ENCODE data around the gene TWF2.
"Not testable (repeated sequence)": the region's sequence is repeated elsewhere in the genome, so short reads cannot be mapped to it uniquely, and the experiment has no call there.

Gene TWF2

GRCh38 chr3:52238761-52239701 is at the start of gene TWF2:
Gene TWF2 (minus strand): TSS chr3:52239158. CDS start chr3:52239016, 142 bp downstream.
- Mint-ChIP-seq H3K27ac (peak within 1 kb of the TSS; percentile 95), H3K36me3 (ENCODE audit: low read depth) (peaks cover 47% of the 10 kb centered on the region), H3K4me1 (ENCODE audit: low read depth) (peaks cover 81% of the 10 kb centered on the region), H3K9me3 (no peaks in the 10 kb centered on the region), H3K4me3 (peak within 1 kb of the TSS; percentile 98), H3K27me3 (no peaks in the 10 kb centered on the region)
- peak; percentile 93 for DNase-seq

- H3K4me3 Mint-ChIP-seq = peak overlapping the region; percentile 99
- H3K4me1 Mint-ChIP-seq (ENCODE audit: low read depth) = peaks cover 36% of the 10 kb centered on the region
- no peak for DNase-seq
- peaks cover 55% of the 10 kb centered on the region for H3K36me3 Mint-ChIP-seq (ENCODE audit: low read depth)
- H3K27ac Mint-ChIP-seq = peak overlapping the region; percentile 100
- no peaks in the 10 kb centered on the region for H3K27me3 Mint-ChIP-seq
- H3K9me3 Mint-ChIP-seq = no peaks in the 10 kb centered on the region
Measured at GRCh38 chr3:52288674-52289073, 49.7 kb upstream of the TWF2 start.

DNA sequence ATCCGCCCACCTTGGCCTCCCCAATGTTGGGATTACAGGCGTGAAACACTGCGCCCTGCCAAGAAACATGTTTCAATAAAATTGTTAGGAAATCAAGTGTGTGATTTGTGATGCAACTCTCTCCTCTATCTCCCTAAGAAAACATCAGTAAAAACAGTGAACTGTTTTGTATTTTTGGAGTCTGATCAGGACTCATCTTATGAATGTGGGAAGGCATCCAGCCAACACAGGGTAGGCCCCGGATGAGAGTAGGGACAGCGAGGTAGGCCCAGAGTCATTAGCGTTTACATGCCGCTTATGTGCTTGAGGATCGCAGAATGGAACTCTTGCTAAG is 47.8 kb upstream of the TWF2 start:
- peaks cover 53% of the 10 kb centered on the region for H3K4me1 Mint-ChIP-seq (ENCODE audit: low read depth)
- H3K36me3 Mint-ChIP-seq (ENCODE audit: low read depth) = peaks cover 49% of the 10 kb centered on the region
- H3K9me3 Mint-ChIP-seq = no peaks in the 10 kb centered on the region
- no peaks in the 10 kb centered on the region for H3K27me3 Mint-ChIP-seq
- peak overlapping the region; percentile 99 for H3K4me3 Mint-ChIP-seq
- DNase-seq = no peak
- peak overlapping the region; percentile 100 for H3K27ac Mint-ChIP-seq

- not testable (repeated sequence) for H3K9me3 Mint-ChIP-seq, H3K4me3 Mint-ChIP-seq, H3K27me3 Mint-ChIP-seq
- peaks cover 59% of the 10 kb centered on the region for H3K36me3 Mint-ChIP-seq (ENCODE audit: low read depth)
- peaks cover 66% of the 10 kb centered on the region for H3K4me1 Mint-ChIP-seq (ENCODE audit: low read depth)
- H3K27ac Mint-ChIP-seq = peak overlapping the region; percentile 55
- peak; percentile 27 for DNase-seq
Measured at GRCh38 chr3:52284051-52284450, 45.1 kb upstream of the TWF2 start.

DNA sequence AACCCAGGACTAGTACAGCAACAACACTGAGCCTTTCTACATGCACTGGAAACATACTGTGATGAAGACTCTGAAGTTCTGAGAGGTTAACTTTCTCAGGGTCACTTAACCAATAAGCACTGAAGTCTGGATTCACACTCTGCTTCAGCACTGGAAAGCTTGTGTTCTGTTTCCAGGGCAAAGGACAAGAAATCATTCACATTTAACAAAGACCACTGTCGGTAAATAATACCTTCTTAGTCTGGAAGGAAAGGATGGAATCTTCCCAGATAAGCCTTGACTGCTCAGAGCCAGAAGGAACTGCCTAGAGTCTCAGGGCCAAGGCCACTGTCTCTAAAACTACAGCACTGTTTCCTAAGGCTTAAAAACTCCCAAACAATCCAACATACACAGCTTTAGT is 44.3 kb upstream of the TWF2 start:
- peaks cover 64% of the 10 kb centered on the region for H3K4me1 Mint-ChIP-seq (ENCODE audit: low read depth)
- peak overlapping the region; percentile 83 for H3K27ac Mint-ChIP-seq
- no peaks in the 10 kb centered on the region for H3K9me3 Mint-ChIP-seq
- H3K36me3 Mint-ChIP-seq (ENCODE audit: low read depth) = peaks cover 66% of the 10 kb centered on the region
- no peak for DNase-seq
- H3K27me3 Mint-ChIP-seq = no peaks in the 10 kb centered on the region
- peak overlapping the region; percentile 15 for H3K4me3 Mint-ChIP-seq

DNA sequence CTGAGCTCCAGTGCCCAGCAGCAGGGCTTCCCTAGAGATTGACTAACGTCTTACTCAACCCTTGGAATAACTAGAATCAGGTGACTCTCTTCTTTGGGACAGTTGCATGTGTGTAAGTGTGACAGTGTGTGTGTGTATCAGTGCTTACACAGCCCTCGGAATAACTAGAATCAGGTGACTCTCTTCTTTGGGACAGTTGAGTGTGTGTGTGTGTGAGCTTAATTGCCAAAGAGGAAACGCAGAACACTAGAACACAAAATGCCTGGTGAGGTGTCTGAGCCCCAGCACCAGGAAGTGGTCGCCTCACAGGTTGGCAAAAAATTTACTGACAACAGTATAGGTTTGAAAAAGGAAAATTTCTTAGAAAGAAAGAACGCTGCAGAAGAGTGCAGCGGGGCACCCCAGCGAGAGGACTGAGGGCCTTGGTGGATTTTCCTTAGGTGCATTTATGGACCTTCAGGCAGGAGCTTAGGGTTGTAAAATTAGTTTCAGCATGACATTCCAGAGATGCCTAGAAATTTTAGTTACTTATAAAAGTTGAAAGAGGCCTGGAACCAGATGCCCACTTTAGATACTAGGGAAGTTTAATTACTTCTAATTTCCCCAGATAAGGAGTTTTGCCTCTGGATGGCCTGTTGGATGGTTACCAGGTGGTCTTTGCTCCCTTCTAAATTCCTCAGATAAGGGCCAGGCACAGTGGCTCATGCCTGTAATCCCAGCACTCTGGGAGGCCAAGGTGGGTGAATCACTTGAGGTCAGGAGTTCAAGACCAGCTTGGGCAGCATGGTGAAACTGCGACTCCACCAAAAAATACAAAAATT is 43.2 kb upstream of the TWF2 start:
- peak overlapping the region; percentile 3 for H3K4me3 Mint-ChIP-seq
- DNase-seq = peak; percentile 37
- no peaks in the 10 kb centered on the region for H3K27me3 Mint-ChIP-seq
- peaks cover 68% of the 10 kb centered on the region for H3K36me3 Mint-ChIP-seq (ENCODE audit: low read depth)
- H3K4me1 Mint-ChIP-seq (ENCODE audit: low read depth) = peaks cover 64% of the 10 kb centered on the region
- H3K9me3 Mint-ChIP-seq = no peaks in the 10 kb centered on the region
- H3K27ac Mint-ChIP-seq = peak overlapping the region; percentile 89

GRCh38 chr3:52280050-52280461 is 41.1 kb upstream of the TWF2 start:
- Mint-ChIP-seq H3K27me3 (no peaks in the 10 kb centered on the region), H3K27ac (peak overlapping the region; percentile 97), H3K4me1 (ENCODE audit: low read depth) (peaks cover 61% of the 10 kb centered on the region), H3K36me3 (ENCODE audit: low read depth) (peaks cover 81% of the 10 kb centered on the region), H3K9me3 (no peaks in the 10 kb centered on the region), H3K4me3 (peak overlapping the region; percentile 89)
- no peak for DNase-seq

- Mint-ChIP-seq H3K4me1 (ENCODE audit: low read depth) (peaks cover 61% of the 10 kb centered on the region), H3K9me3 (no peaks in the 10 kb centered on the region), H3K36me3 (ENCODE audit: low read depth) (peaks cover 85% of the 10 kb centered on the region), H3K4me3 (peak overlapping the region; percentile 89), H3K27ac (peak overlapping the region; percentile 97), H3K27me3 (no peaks in the 10 kb centered on the region)
- DNase-seq = no peak
Measured at GRCh38 chr3:52279596-52279995, 40.6 kb upstream of the TWF2 start.

GRCh38 chr3:52278510-52279069 is 39.6 kb upstream of the TWF2 start, which contains the start of gene WDR82:
Gene WDR82 (minus strand): TSS chr3:52278649. CDS start chr3:52278361, 288 bp downstream.
- H3K4me3 Mint-ChIP-seq = peak within 1 kb of the TSS; percentile 89
- peak; percentile 99 for DNase-seq
- peak within 1 kb of the TSS; percentile 97 for H3K27ac Mint-ChIP-seq
- H3K36me3 Mint-ChIP-seq (ENCODE audit: low read depth) = peaks cover 89% of the 10 kb centered on the region
- H3K9me3 Mint-ChIP-seq = no peaks in the 10 kb centered on the region
- H3K27me3 Mint-ChIP-seq = no peaks in the 10 kb centered on the region
- peaks cover 64% of the 10 kb centered on the region for H3K4me1 Mint-ChIP-seq (ENCODE audit: low read depth)

DNA sequence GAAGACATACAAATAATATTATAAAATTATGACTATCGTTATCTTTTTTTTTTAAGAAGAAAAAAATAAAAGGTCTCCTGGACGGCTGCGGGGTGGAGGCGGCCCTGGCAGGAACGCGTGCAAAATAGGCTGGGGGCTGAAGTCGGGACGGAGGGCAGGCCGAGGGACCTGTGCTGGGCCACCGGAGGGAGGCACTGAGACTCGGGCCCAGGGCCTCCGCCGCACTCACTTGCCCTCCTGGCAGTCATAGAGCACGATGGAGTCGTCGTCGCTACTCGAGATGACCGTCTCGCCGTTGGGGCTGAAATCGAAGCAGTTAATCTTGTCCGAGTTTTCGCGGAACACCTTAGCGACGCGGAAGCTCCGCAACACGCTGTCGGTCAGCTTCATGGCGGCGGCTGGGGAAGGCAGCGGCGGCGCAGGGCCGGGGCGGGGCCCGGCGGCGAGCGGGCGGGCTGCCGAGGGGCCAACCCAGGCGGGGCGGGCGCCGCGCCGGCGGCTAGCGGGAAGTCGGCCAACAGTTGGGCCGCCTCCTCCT is 39.1 kb upstream of the TWF2 start:
- peaks cover 89% of the 10 kb centered on the region for H3K36me3 Mint-ChIP-seq (ENCODE audit: low read depth)
- no peak for DNase-seq
- peak overlapping the region; percentile 89 for H3K4me3 Mint-ChIP-seq

DNA sequence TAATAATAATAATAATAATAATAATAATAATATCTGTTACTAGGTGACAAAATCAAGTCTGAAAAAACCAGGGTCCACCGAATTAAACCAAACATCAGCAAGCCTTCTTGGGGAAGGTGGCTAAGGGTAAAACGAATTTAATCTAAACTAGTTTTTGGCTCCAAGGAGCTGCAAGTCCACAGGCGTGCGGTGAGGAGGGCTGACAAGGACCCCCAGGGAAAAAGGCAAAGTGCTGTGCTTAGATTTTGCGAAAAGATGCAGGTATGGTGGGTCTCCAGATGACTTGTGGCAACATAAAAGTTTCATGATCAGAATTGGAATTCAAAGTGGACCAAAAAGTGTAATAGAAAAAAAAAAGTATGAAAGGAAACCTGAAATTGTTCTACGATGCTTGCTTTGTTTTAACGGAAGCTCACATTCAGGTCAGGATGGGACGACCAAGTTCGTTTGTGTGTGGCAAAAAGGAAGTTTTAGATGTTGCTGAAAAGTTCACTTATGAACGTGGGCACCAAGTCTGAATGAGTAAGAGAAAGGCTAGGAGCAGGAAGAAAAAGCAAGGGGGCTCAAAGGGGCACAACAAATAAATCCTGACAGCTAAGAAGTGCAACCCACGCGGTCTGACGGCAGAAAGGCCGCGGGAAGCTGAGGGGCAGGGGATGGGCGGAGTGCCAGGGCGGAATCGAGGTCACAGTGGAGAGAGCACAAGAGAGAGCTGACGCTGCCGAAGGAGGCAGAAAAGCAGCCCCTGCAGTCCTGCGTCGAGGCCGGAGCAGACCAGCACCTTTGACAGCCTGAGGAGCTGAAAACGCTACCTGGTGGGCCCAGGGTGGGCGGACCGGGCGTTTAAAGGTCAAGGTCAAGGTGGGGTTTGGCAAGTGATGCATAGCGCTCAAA is 38.4 kb upstream of the TWF2 start:
- Mint-ChIP-seq H3K4me3 (peak overlapping the region; percentile 89), H3K36me3 (ENCODE audit: low read depth) (peaks cover 93% of the 10 kb centered on the region), H3K9me3 (no peaks in the 10 kb centered on the region), H3K27ac (peak overlapping the region; percentile 97), H3K4me1 (ENCODE audit: low read depth) (peaks cover 65% of the 10 kb centered on the region), H3K27me3 (no peaks in the 10 kb centered on the region)
- peak; percentile 85 for DNase-seq

More for the DNA sequence above, 39.1 kb upstream of the TWF2 start:
- H3K27ac Mint-ChIP-seq = peak overlapping the region; percentile 97
- H3K9me3 Mint-ChIP-seq = no peaks in the 10 kb centered on the region
- H3K27me3 Mint-ChIP-seq = no peaks in the 10 kb centered on the region
- peaks cover 64% of the 10 kb centered on the region for H3K4me1 Mint-ChIP-seq (ENCODE audit: low read depth)

DNA sequence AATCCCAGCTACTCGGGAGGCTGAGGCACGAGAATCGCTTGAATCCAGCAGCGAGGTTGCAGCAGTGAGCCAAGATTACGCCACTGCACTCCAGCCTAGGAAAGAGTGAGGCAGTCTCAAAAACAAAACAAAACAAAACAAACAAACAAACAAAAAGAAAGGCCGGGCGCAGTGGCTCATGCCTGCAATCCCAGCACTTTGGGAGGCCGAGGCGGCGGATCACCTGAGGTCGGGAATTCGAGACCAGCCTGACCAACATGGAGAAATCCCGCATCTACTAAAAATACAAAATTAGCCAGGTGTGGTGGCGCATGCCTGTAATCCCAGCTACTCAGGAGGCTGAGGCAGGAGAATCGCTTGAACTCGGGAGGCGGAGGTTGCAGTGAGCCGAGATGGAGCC is 35.8 kb upstream of the TWF2 start:
- peak; percentile 27 for DNase-seq
- peak overlapping the region; percentile 89 for H3K4me3 Mint-ChIP-seq

DNA sequence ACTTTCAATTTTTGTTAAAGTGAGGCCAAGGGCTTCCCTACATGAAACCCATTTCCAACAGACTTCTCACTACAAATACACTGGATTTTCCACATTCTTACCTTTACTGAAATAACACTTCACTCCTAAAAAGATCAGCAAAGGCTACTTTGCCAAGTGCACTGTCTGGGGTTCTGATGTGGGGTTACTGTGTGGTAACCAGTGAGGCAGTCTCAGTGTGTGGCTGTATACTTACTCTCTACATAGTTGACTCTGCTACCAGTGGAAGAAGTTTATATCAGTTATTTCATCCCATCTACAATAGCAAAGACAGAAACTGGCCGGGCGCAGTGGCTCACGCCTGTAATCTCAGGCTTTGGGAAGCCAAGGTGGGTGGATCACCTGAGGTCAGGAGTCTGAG is 33.9 kb upstream of the TWF2 start:
- Mint-ChIP-seq H3K27me3 (no peaks in the 10 kb centered on the region), H3K4me1 (ENCODE audit: low read depth) (peaks cover 74% of the 10 kb centered on the region), H3K4me3 (peak overlapping the region; percentile 89), H3K27ac (peak overlapping the region; percentile 97), H3K36me3 (ENCODE audit: low read depth) (peaks cover 98% of the 10 kb centered on the region), H3K9me3 (no peaks in the 10 kb centered on the region)
- peak; percentile 35 for DNase-seq

More for the DNA sequence above, 35.8 kb upstream of the TWF2 start:
- Mint-ChIP-seq H3K36me3 (ENCODE audit: low read depth) (peaks cover 96% of the 10 kb centered on the region), H3K4me1 (ENCODE audit: low read depth) (peaks cover 67% of the 10 kb centered on the region), H3K27ac (peak overlapping the region; percentile 97)
- not testable (repeated sequence) for H3K27me3 Mint-ChIP-seq, H3K9me3 Mint-ChIP-seq

Data from activated T-cell treated with anti-CD3 and anti-CD28 coated beads, Interleukin-2, amount 50 U/mL, for 24 hours (primary cell).